CD14-positive monocyte (primary cell): ENCODE measurements around the gene TTYH1. TPM values are rescaled to one million over a fixed set of nuclear protein-coding genes. Genes with fewer than 3 reads are reported as not detected.
"Not testable (repeated sequence)": the region's sequence is repeated elsewhere in the genome, so short reads cannot be mapped to it uniquely, and the experiment has no call there.

Experiments used
- DNase-seq, 3 donors: peaks; one replicate each; pipeline ENCODE4 v3.0.0-alpha.2; 2011 to 2022
- H2AFZ ChIP-seq: 2 replicates; pipeline ENCODE4 v1.6.0; 2012; ENCODE audit warnings: mild to moderate bottlenecking, low read depth, low read length, inconsistent platforms; ENCODE audit not compliant: insufficient read depth, poor library complexity, severe bottlenecking
- H3K27ac ChIP-seq, 2 donors: 1 replicate in 1 of 2; 2 replicates in 1 of 2; pipeline ENCODE4 v1.5.1; 2012 to 2013; ENCODE audit warnings: low read length in 2 of 2, control low read depth in 1 of 2, inconsistent platforms in 1 of 2, low read depth in 1 of 2, mild to moderate bottlenecking in 1 of 2
- H3K27me3 ChIP-seq, 2 donors: one replicate each; pipeline versions ENCODE4 v1.6.0 to v1.6.1; 2011 to 2013; ENCODE audit warnings: low read length in 2 of 2; ENCODE audit not compliant: control insufficient read depth in 2 of 2, insufficient read depth in 2 of 2
- H3K36me3 ChIP-seq, 2 donors: replicated peaks in 1 of 2; 1 replicate in 1 of 2; 2 replicates in 1 of 2; pipeline versions ENCODE4 v1.5.1 to v1.6.1; 2012 to 2013; ENCODE audit warnings: low read length in 2 of 2, control low read depth in 1 of 2, inconsistent platforms in 1 of 2, mild to moderate bottlenecking in 1 of 2; ENCODE audit not compliant: insufficient read depth in 2 of 2, control insufficient read depth in 1 of 2
- H3K4me1 ChIP-seq, 2 donors: 1 replicate in 1 of 2; 2 replicates in 1 of 2; pipeline versions ENCODE4 v1.5.1 to v1.6.1; 2012 to 2013; ENCODE audit warnings: low read length in 2 of 2, control low read depth in 1 of 2, inconsistent platforms in 1 of 2, mild to moderate bottlenecking in 1 of 2, moderate library complexity in 1 of 2; ENCODE audit not compliant: insufficient read depth in 2 of 2, control insufficient read depth in 1 of 2
- H3K4me2 ChIP-seq: replicated peaks from 2 replicates; pipeline ENCODE3; 2012; ENCODE audit warnings: low read length, moderate library complexity, mild to moderate bottlenecking; ENCODE audit not compliant: poor library complexity, severe bottlenecking; ENCODE audit errors: extremely low read depth
- H3K4me3 ChIP-seq, 3 experiments: fragments of 200-600 bp in 1 of 3; sonication (generic) in 1 of 3; replicated peaks in 1 of 3; 1 replicate in 2 of 3; 2 replicates in 1 of 3; pipeline ENCODE4 v1.5.1; 2011 to 2013; ENCODE audit warnings: low read length in 3 of 3, mild to moderate bottlenecking in 3 of 3, control low read depth in 2 of 3, low read depth in 2 of 3, inconsistent platforms in 1 of 3, moderate library complexity in 1 of 3
- H3K79me2 ChIP-seq: 2 replicates; pipeline ENCODE4 v1.6.0; 2012; ENCODE audit warnings: mild to moderate bottlenecking, control low read depth, inconsistent platforms, low read length, moderate library complexity; ENCODE audit not compliant: insufficient read depth
- H3K9ac ChIP-seq: 2 replicates; pipeline ENCODE4 v1.6.0; 2017; ENCODE audit warnings: low read length, mild to moderate bottlenecking; ENCODE audit not compliant: insufficient read depth, poor library complexity, severe bottlenecking
- H3K9me3 ChIP-seq, 2 donors: replicated peaks in 1 of 2; 1 replicate in 1 of 2; 2 replicates in 1 of 2; pipeline versions ENCODE4 v1.5.1 to v1.6.1; 2012 to 2013; ENCODE audit warnings: low read length in 2 of 2, control low read depth in 1 of 2; ENCODE audit not compliant: control insufficient read depth in 1 of 2, insufficient read depth in 1 of 2
- H4K20me1 ChIP-seq: 2 replicates; pipeline ENCODE4 v1.6.0; 2012; ENCODE audit warnings: mild to moderate bottlenecking, low read length, control low read depth, moderate library complexity; ENCODE audit not compliant: insufficient read depth
- H3K27ac Mint-ChIP-seq, 7 donors: one replicate each; pipeline ENCODE4 v1.8.0; 2020; ENCODE audit warnings: mild to moderate bottlenecking in 7 of 7, mixed read lengths in 7 of 7, moderate library complexity in 6 of 7, inconsistent platforms in 2 of 7
- H3K27me3 Mint-ChIP-seq, 3 donors: one replicate each; pipeline ENCODE4 v1.8.0; 2021 to 2022; ENCODE audit warnings: low read depth in 3 of 3, mild to moderate bottlenecking in 3 of 3, mixed read lengths in 3 of 3, moderate library complexity in 3 of 3, inconsistent platforms in 1 of 3
- H3K36me3 Mint-ChIP-seq, 2 donors: one replicate each; pipeline ENCODE4 v1.8.0; 2020; ENCODE audit warnings: mixed read lengths in 2 of 2, inconsistent platforms in 1 of 2, mild to moderate bottlenecking in 1 of 2
- H3K4me1 Mint-ChIP-seq: one replicate; pipeline ENCODE4 v1.8.0; 2020; ENCODE audit warnings: mild to moderate bottlenecking, mixed read lengths
- H3K4me3 Mint-ChIP-seq, 2 donors: one replicate each; pipeline ENCODE4 v1.8.0; 2020; ENCODE audit warnings: mild to moderate bottlenecking in 2 of 2, mixed read lengths in 2 of 2, moderate library complexity in 1 of 2
- H3K9me3 Mint-ChIP-seq, 7 donors: one replicate each; pipeline ENCODE4 v1.8.0; 2020 to 2022; ENCODE audit warnings: mixed read lengths in 7 of 7, mild to moderate bottlenecking in 6 of 7, moderate library complexity in 6 of 7, inconsistent platforms in 2 of 7
- CTCF ChIP-seq: fragments of 200-600 bp; IDR thresholded peaks from one replicate; pipeline ENCODE4 v1.8.0; 2022; ENCODE audit warnings: antibody characterized with exemption, mild to moderate bottlenecking
- WGBS: methylation state at CpG from one replicate; pipeline ENCODE4 v1.1.5; 2013; ENCODE audit warnings: missing lambda C conversion rate; ENCODE audit not compliant: insufficient coverage; 5-methylcytosine and 5-hydroxymethylcytosine counted together
- intact Hi-C, 2 donors: fragments of 100-400 bp; cut with micrococcal nuclease; formaldehyde crosslinking; loops; one replicate each; pipeline versions ENCODE4 v1.15.0 to v1.15.1; 2023
- polyA plus RNA-seq, 3 donors: library from polyadenylated mRNA; depleted of rRNA in 1 of 3; unstranded in 2 of 3; stranded (reverse) in 1 of 3; fragments of 300-500 nt in 2 of 3; fragments of >200 nt in 1 of 3; fragmentation: Illumina TruSeq in 2 of 3; gene quantifications; 1 replicate in 2 of 3; 2 replicates in 1 of 3; pipeline ENCODE4 v1.2.3, GENCODE V29; 2012 to 2021

Gene TTYH1
- polyA plus RNA-seq, 3 donors: not detected

GRCh38 chr19:54366811-54367210 lies 48.5 kb upstream of the TTYH1 start:
- Histone ChIP-seq H4K20me1 (no peaks in the 10 kb centered on the region), H3K27ac (peak overlapping the region; percentile 91 to 98), H3K4me3 (no peak overlapping the region), H3K79me2 (peaks cover 48% of the 10 kb centered on the region), H3K4me1 (peaks cover 87 to 88% of the 10 kb centered on the region in 2 donors), H2AFZ (no peak overlapping the region), H3K27me3 (no peaks in the 10 kb centered on the region), H3K36me3 (no peaks in the 10 kb centered on the region), H3K9ac (no peak overlapping the region), H3K9me3 (no peaks in the 10 kb centered on the region), H3K4me2 (no peak overlapping the region)
- Mint-ChIP-seq H3K9me3 (peaks cover 0 to 2% (median 0%) of the 10 kb centered on the region in 7 donors), H3K4me1 (peaks cover 79% of the 10 kb centered on the region), H3K36me3 (peaks cover 10 to 13% of the 10 kb centered on the region in 2 donors), H3K4me3 (no peak overlapping the region), H3K27ac (peak overlapping the region in 6 of 7 donors; percentile 89 to 99 (median 96)), H3K27me3 (peaks cover 0 to 4% (median 0%) of the 10 kb centered on the region in 3 donors)
- 66% methylated on average over 3 of the region's 6 CpGs for WGBS
- no peak for TF ChIP-seq CTCF
- DNase-seq: no peak
- intact Hi-C loops: no loop called here

- Histone ChIP-seq H3K9me3 (no peaks in the 10 kb centered on the region), H3K27ac (peak overlapping the region; percentile 60 to 89), H3K79me2 (peaks cover 27% of the 10 kb centered on the region), H4K20me1 (no peaks in the 10 kb centered on the region), H3K36me3 (no peaks in the 10 kb centered on the region), H3K4me1 (peaks cover 87 to 91% of the 10 kb centered on the region in 2 donors), H3K27me3 (no peaks in the 10 kb centered on the region), H2AFZ (no peak overlapping the region), H3K4me3 (peak overlapping the region in 2 of 3 experiments; percentile 28 to 67), H3K9ac (peak overlapping the region; percentile 24), H3K4me2 (peak overlapping the region; percentile 69)
- H3K4me3 Mint-ChIP-seq: peak overlapping the region; percentile 74 to 81
- DNase-seq: peak in 1 of 3 donors; percentile 33
- 0% methylated on average over 4 of the region's 8 CpGs for WGBS
- H3K27ac Mint-ChIP-seq: peak overlapping the region; percentile 94 to 97 (median 96)
- intact Hi-C loops: no loop called here
- no peaks in the 10 kb centered on the region for H3K9me3 Mint-ChIP-seq
- no peak for TF ChIP-seq CTCF
- peaks cover 78% of the 10 kb centered on the region for H3K4me1 Mint-ChIP-seq
- no peaks in the 10 kb centered on the region for H3K36me3 Mint-ChIP-seq
- H3K27me3 Mint-ChIP-seq: peaks cover 0 to 2% (median 0%) of the 10 kb centered on the region in 3 donors
Observed at GRCh38 chr19:54369082-54369687, 46.1 kb upstream of the TTYH1 start.

- not testable (repeated sequence) for H3K9me3 ChIP-seq, H3K27me3 ChIP-seq, H3K27me3 Mint-ChIP-seq, H3K9me3 Mint-ChIP-seq, H3K36me3 Mint-ChIP-seq, H4K20me1 ChIP-seq, H2AFZ ChIP-seq, H3K36me3 ChIP-seq
- H3K4me3 Mint-ChIP-seq: peak overlapping the region; percentile 74 to 81
- peak overlapping the region; percentile 94 to 97 (median 96) for H3K27ac Mint-ChIP-seq
- WGBS: no CpG with 5 or more reads among the region's 19 CpGs
- peaks cover 83% of the 10 kb centered on the region for H3K4me1 Mint-ChIP-seq
- H3K4me2 ChIP-seq: peak overlapping the region; percentile 69
- DNase-seq: peak; percentile 54 to 68 (median 64)
- peak overlapping the region; percentile 60 to 89 for H3K27ac ChIP-seq
- intact Hi-C loops: loop anchor here in 1 of 2 donors (5.0 kb wide), 1 partner anchor 163 kb away; no protein-coding TSS in a partner anchor
- peak overlapping the region; percentile 17 to 67 (median 28) for H3K4me3 ChIP-seq
- H3K4me1 ChIP-seq: peaks cover 87 to 93% of the 10 kb centered on the region in 2 donors
- H3K9ac ChIP-seq: peak overlapping the region; percentile 49
- peaks cover 25% of the 10 kb centered on the region for H3K79me2 ChIP-seq
Observed at GRCh38 chr19:54369688-54370433, 45.4 kb upstream of the TTYH1 start.
